Central memory CD8-positive, alpha-beta T cell (primary cell): Measurements from ENCODE around the gene TMEM119.
"Not testable (repeated sequence)": the region's sequence is repeated elsewhere in the genome, so short reads cannot be mapped to it uniquely, and the experiment has no call there.

Experiments
- ATAC-seq: fragments of 150-1000 bp; cut with Tn5 transposase; replicated peaks from 2 replicates; pipeline ENCODE4 v1.10.0; 2022; ENCODE audit warnings: mild to moderate bottlenecking, moderate FRiP score, moderate number of reproducible peaks; ENCODE audit not compliant: poor library complexity, severe bottlenecking; ENCODE audit errors: extremely low read depth
- DNase-seq, 2 donors: peaks; one replicate each; pipeline ENCODE4 v3.0.0; 2021; ENCODE audit warnings: low spot score in 2 of 2
- H3K27ac Mint-ChIP-seq: one replicate; pipeline ENCODE4 v1.8.0; 2022; ENCODE audit warnings: low read depth, mild to moderate bottlenecking, moderate library complexity, mixed read lengths
- H3K27me3 Mint-ChIP-seq: one replicate; pipeline ENCODE4 v1.8.0; 2022; ENCODE audit warnings: mixed read lengths
- H3K36me3 Mint-ChIP-seq: one replicate; pipeline ENCODE4 v1.8.0; 2022; ENCODE audit warnings: mild to moderate bottlenecking, moderate library complexity, mixed read lengths; ENCODE audit not compliant: insufficient read depth
- H3K4me1 Mint-ChIP-seq: one replicate; pipeline ENCODE4 v1.8.0; 2022; ENCODE audit warnings: mixed read lengths
- H3K4me3 Mint-ChIP-seq: one replicate; pipeline ENCODE4 v1.8.0; 2022; ENCODE audit warnings: mild to moderate bottlenecking, moderate library complexity, mixed read lengths
- H3K9me3 Mint-ChIP-seq: one replicate; pipeline ENCODE4 v1.8.0; 2022; ENCODE audit warnings: mixed read lengths

Gene TMEM119

GRCh38 chr12:108559007-108559655 lies 38.8 kb downstream of the TMEM119 start:
- peaks cover 28% of the 10 kb centered on the region for H3K36me3 Mint-ChIP-seq
- DNase-seq, result no peak
- H3K27me3 Mint-ChIP-seq, result no peaks in the 10 kb centered on the region
- H3K4me3 Mint-ChIP-seq, result peak overlapping the region; percentile 99
- H3K27ac Mint-ChIP-seq, result peak overlapping the region; percentile 99
- H3K4me1 Mint-ChIP-seq, result peaks cover 56% of the 10 kb centered on the region
- H3K9me3 Mint-ChIP-seq, result no peaks in the 10 kb centered on the region
- ATAC-seq, result no peak

- Mint-ChIP-seq H3K36me3 (peaks cover 11% of the 10 kb centered on the region), H3K4me1 (peaks cover 70% of the 10 kb centered on the region), H3K4me3 (peak overlapping the region; percentile 9)
- DNase-seq, H3K9me3 Mint-ChIP-seq, H3K27ac Mint-ChIP-seq, H3K27me3 Mint-ChIP-seq, ATAC-seq: not testable (repeated sequence)
Observed at GRCh38 chr12:108555383-108555782, 42.5 kb downstream of the TMEM119 start.

GRCh38 chr12:108553799-108554198 lies 44.1 kb downstream of the TMEM119 start:
- Mint-ChIP-seq H3K9me3 (no peaks in the 10 kb centered on the region), H3K36me3 (peaks cover 13% of the 10 kb centered on the region), H3K4me3 (no peak overlapping the region), H3K27me3 (no peaks in the 10 kb centered on the region), H3K4me1 (peaks cover 62% of the 10 kb centered on the region), H3K27ac (no peak overlapping the region)
- DNase-seq, result no peak
- no peak for ATAC-seq

GRCh38 chr12:108551535-108551934 lies 46.3 kb downstream of the TMEM119 start:
- Mint-ChIP-seq H3K4me1 (peaks cover 53% of the 10 kb centered on the region), H3K4me3 (peak overlapping the region; percentile 10), H3K36me3 (peaks cover 28% of the 10 kb centered on the region), H3K27ac (peak overlapping the region; percentile 67), H3K9me3 (no peaks in the 10 kb centered on the region), H3K27me3 (no peaks in the 10 kb centered on the region)
- ATAC-seq (no peak), DNase-seq (no peak)

GRCh38 chr12:108548954-108549521 lies 48.8 kb downstream of the TMEM119 start:
- ATAC-seq, result no peak
- no peak for DNase-seq
- H3K27me3 Mint-ChIP-seq, result no peaks in the 10 kb centered on the region
- no peak overlapping the region for H3K27ac Mint-ChIP-seq
- peaks cover 46% of the 10 kb centered on the region for H3K36me3 Mint-ChIP-seq
- H3K9me3 Mint-ChIP-seq, result no peaks in the 10 kb centered on the region
- H3K4me1 Mint-ChIP-seq, result peaks cover 53% of the 10 kb centered on the region
- no peak overlapping the region for H3K4me3 Mint-ChIP-seq

- H3K36me3 Mint-ChIP-seq, result peaks cover 56% of the 10 kb centered on the region
- H3K27me3 Mint-ChIP-seq, result no peaks in the 10 kb centered on the region
- peak overlapping the region; percentile 49 for H3K27ac Mint-ChIP-seq
- DNase-seq, result no peak
- H3K4me1 Mint-ChIP-seq, result peaks cover 45% of the 10 kb centered on the region
- H3K9me3 Mint-ChIP-seq, result no peaks in the 10 kb centered on the region
- no peak for ATAC-seq
- no peak overlapping the region for H3K4me3 Mint-ChIP-seq
Observed at GRCh38 chr12:108547686-108548085, 50.2 kb downstream of the TMEM119 start.

GRCh38 chr12:108543652-108544051 lies 54.2 kb downstream of the TMEM119 start:
- Mint-ChIP-seq H3K27me3 (no peaks in the 10 kb centered on the region), H3K36me3 (peaks cover 66% of the 10 kb centered on the region), H3K9me3 (no peaks in the 10 kb centered on the region), H3K4me1 (peaks cover 31% of the 10 kb centered on the region), H3K4me3 (no peak overlapping the region), H3K27ac (no peak overlapping the region)
- ATAC-seq, result no peak
- no peak for DNase-seq

GRCh38 chr12:108542320-108542719 lies 55.6 kb downstream of the TMEM119 start:
- Mint-ChIP-seq H3K4me3 (no peak overlapping the region), H3K27ac (peak overlapping the region; percentile 55), H3K4me1 (peaks cover 31% of the 10 kb centered on the region), H3K27me3 (no peaks in the 10 kb centered on the region), H3K9me3 (no peaks in the 10 kb centered on the region), H3K36me3 (peaks cover 67% of the 10 kb centered on the region)
- ATAC-seq (no peak), DNase-seq (no peak)
